NCI-H82 treated with DMSO at 0.1 percent for 48 hours (cell line): ENCODE measurements around the gene LFNG.

Experiments used
- DNase-seq: peaks from one replicate; lab custom pipeline; 2025; ENCODE audit not compliant: unreplicated experiment; lab: John Stamatoyannopoulos, UW

Gene LFNG

GRCh38 chr7:2501947-2502646 lies 17.5 kb upstream of the LFNG start:
- no peak for DNase-seq

GRCh38 chr7:2502647-2502966 lies 17.0 kb upstream of the LFNG start:
- DNase-seq = no peak

- no peak for DNase-seq
Observed at GRCh38 chr7:2503056-2503941, 16.3 kb upstream of the LFNG start.

- DNase-seq = no peak
Observed at GRCh38 chr7:2504128-2504888, 15.3 kb upstream of the LFNG start.

GRCh38 chr7:2504889-2505375 lies 14.6 kb upstream of the LFNG start:
- no peak for DNase-seq

GRCh38 chr7:2505401-2505800 lies 14.2 kb upstream of the LFNG start:
- DNase-seq = no peak

GRCh38 chr7:2507208-2507916 lies 12.2 kb upstream of the LFNG start:
- DNase-seq = no peak

- no peak for DNase-seq
Observed at GRCh38 chr7:2507917-2508306, 11.7 kb upstream of the LFNG start.

- no peak for DNase-seq
Observed at GRCh38 chr7:2508327-2509215, 11.0 kb upstream of the LFNG start.

- no peak for DNase-seq
Observed at GRCh38 chr7:2509298-2509906, 10.2 kb upstream of the LFNG start.

GRCh38 chr7:2510130-2510776 lies 9.3 kb upstream of the LFNG start:
- DNase-seq = no peak

- peak; percentile 28 for DNase-seq
Observed at GRCh38 chr7:2510909-2511768, 8.4 kb upstream of the LFNG start.

GRCh38 chr7:2511769-2512168 lies 7.8 kb upstream of the LFNG start:
- no peak for DNase-seq

- DNase-seq = peak; percentile 7
Observed at GRCh38 chr7:2512179-2512661, 7.4 kb upstream of the LFNG start.

- no peak for DNase-seq
Observed at GRCh38 chr7:2512713-2513112, 6.9 kb upstream of the LFNG start.

GRCh38 chr7:2513702-2514101 lies 5.9 kb upstream of the LFNG start:
- DNase-seq = peak; percentile 72

GRCh38 chr7:2514473-2515423 lies 4.8 kb upstream of the LFNG start:
- no peak for DNase-seq
